Measurements from ENCODE around the gene ADRA2C.

Gene ADRA2C

GRCh38 chr4:3722446-3723231, 43.5 kb upstream of the ADRA2C start:
- TF ChIP-seq FOXP2 (optimal IDR thresholded peaks at IDR 0.05; ENCODE audit: control extremely low read depth, extremely low read length, insufficient read depth) (no peak), POLR2AphosphoS5 (IDR thresholded peaks at IDR 0.05; ENCODE audit: borderline replicate concordance, low read depth, low read length) (no peak), EZH2 (IDR thresholded peaks at IDR 0.05) (no peak)
- H3K9me3 ChIP-seq (ENCODE audit: low read depth, low read length) = no peaks in the 10 kb centered on the region
- H3K27ac ChIP-seq = no peak overlapping the region
- H3K36me3 ChIP-seq (ENCODE audit: insufficient read depth, low read length) = no peaks in the 10 kb centered on the region
- H3K9ac ChIP-seq (ENCODE audit: insufficient read length) = no peak overlapping the region
- H3K4me3 ChIP-seq = no peak overlapping the region
- DNase-seq (ENCODE audit: low read depth, low spot score) = no peak

GRCh38 chr4:3723232-3723642, 42.9 kb upstream of the ADRA2C start:
- H3K9ac ChIP-seq (ENCODE audit: insufficient read length) = no peak overlapping the region
- H3K27ac ChIP-seq = no peak overlapping the region
- TF ChIP-seq EZH2 (IDR thresholded peaks at IDR 0.05) (no peak), POLR2AphosphoS5 (IDR thresholded peaks at IDR 0.05; ENCODE audit: borderline replicate concordance, low read depth, low read length) (no peak), FOXP2 (optimal IDR thresholded peaks at IDR 0.05; ENCODE audit: control extremely low read depth, extremely low read length, insufficient read depth) (no peak)
- DNase-seq (ENCODE audit: low read depth, low spot score) = no peak
- H3K4me3 ChIP-seq = no peak overlapping the region
- no peaks in the 10 kb centered on the region for H3K36me3 ChIP-seq (ENCODE audit: insufficient read depth, low read length)
- no peaks in the 10 kb centered on the region for H3K9me3 ChIP-seq (ENCODE audit: low read depth, low read length)

- H3K4me3 ChIP-seq = no peak overlapping the region
- H3K27ac ChIP-seq = no peak overlapping the region
- no peaks in the 10 kb centered on the region for H3K36me3 ChIP-seq (ENCODE audit: insufficient read depth, low read length)
- no peak overlapping the region for H3K9ac ChIP-seq (ENCODE audit: insufficient read length)
- DNase-seq (ENCODE audit: low read depth, low spot score) = no peak
- H3K9me3 ChIP-seq (ENCODE audit: low read depth, low read length) = no peaks in the 10 kb centered on the region
- TF ChIP-seq EZH2 (IDR thresholded peaks at IDR 0.05) (no peak), FOXP2 (optimal IDR thresholded peaks at IDR 0.05; ENCODE audit: control extremely low read depth, extremely low read length, insufficient read depth) (no peak), POLR2AphosphoS5 (IDR thresholded peaks at IDR 0.05; ENCODE audit: borderline replicate concordance, low read depth, low read length) (no peak)
Observed at GRCh38 chr4:3724319-3725231, 41.6 kb upstream of the ADRA2C start.

DNA sequence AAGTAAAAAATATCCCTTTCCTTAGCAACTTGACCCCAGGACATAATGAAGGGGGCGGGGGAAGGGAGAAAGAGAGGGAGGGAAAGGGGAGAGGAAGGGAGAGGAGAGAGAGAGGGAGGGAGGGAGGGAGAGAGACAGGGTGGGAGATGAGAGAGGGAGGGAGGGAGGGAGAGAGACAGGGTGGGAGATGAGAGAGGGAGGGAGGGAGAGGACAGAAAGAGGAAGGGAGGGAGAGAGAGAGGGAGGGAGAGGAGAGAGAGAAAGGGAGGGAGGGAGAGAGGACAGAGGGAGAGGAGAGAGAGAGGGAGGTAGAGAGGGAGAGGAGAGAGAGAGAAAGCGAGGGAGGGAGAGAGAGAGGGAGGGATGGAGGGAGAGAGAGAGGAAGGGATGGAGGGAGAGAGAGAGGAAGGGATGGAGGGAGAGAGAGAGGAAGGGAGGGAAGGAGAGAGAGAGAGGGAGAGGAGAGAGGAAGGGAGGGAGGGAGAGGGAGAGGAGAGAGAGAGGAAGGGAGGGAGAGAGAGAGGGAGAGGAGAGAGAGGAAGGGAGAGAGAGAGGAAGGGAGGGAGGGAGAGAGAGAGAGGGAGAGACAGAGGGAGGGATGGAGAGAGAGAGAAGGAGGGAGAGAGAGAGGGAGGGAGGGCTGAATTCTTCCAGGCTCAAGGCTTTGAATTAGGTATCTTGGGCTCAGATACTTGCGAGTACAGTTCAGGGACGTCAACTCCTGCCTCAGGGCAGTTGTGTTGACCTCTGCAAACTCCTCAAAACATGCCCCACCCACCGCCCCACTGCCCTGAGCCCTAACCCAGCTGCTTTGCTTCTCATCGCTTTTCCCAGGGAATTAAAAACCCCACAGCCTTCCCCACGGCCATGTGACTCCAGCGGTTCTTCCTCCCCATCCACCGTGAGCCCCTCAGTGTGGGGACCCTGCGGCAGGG, 40.0 kb upstream of the ADRA2C start:
- Histone ChIP-seq H3K4me3 (no peak overlapping the region), H3K9ac (ENCODE audit: insufficient read length) (no peak overlapping the region), H3K9me3 (ENCODE audit: low read depth, low read length) (no peaks in the 10 kb centered on the region), H3K36me3 (ENCODE audit: insufficient read depth, low read length) (no peaks in the 10 kb centered on the region), H3K27ac (no peak overlapping the region)
- TF ChIP-seq POLR2AphosphoS5 (IDR thresholded peaks at IDR 0.05; ENCODE audit: borderline replicate concordance, low read depth, low read length) = no peak
- no peak for TF ChIP-seq EZH2 (IDR thresholded peaks at IDR 0.05)
- no peak for TF ChIP-seq FOXP2 (optimal IDR thresholded peaks at IDR 0.05; ENCODE audit: control extremely low read depth, extremely low read length, insufficient read depth)
- DNase-seq (ENCODE audit: low read depth, low spot score) = no peak

DNA sequence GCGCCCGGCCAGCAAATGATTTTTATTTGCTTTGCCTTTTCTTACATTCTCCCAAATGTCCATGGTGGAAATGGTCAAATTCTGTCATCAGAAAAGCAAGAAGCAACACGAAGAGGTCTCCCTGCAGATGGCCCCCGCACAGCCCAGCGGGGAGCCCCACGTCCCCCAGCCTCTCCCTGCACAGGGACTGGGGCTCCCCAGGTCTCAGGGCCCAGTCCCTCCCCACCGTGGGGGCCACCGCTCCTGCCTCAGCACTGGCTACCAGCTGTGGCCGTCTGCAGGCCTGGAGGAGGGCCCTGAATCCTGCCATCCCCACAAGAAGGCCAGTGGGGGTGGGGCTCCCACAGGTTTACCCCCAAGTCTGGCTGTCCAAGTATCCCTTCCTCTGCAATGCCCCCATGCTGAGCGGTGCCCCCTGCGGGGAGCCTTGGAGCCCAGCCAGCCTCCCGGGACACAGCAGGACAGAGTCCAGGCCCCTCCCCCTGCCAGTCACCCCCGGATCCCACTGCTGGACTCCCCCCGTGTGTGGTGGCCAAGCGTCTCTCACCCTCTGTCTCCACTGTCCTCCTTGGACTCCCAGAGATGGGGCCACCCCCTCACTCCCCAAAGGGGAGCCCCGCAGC, 38.2 kb upstream of the ADRA2C start:
- H3K27ac ChIP-seq = no peak overlapping the region
- TF ChIP-seq EZH2 (IDR thresholded peaks at IDR 0.05) (no peak), FOXP2 (optimal IDR thresholded peaks at IDR 0.05; ENCODE audit: control extremely low read depth, extremely low read length, insufficient read depth) (no peak), POLR2AphosphoS5 (IDR thresholded peaks at IDR 0.05; ENCODE audit: borderline replicate concordance, low read depth, low read length) (no peak)
- no peak overlapping the region for H3K9ac ChIP-seq (ENCODE audit: insufficient read length)
- no peaks in the 10 kb centered on the region for H3K36me3 ChIP-seq (ENCODE audit: insufficient read depth, low read length)
- no peak for DNase-seq (ENCODE audit: low read depth, low spot score)
- H3K4me3 ChIP-seq = no peak overlapping the region
- no peaks in the 10 kb centered on the region for H3K9me3 ChIP-seq (ENCODE audit: low read depth, low read length)

DNA sequence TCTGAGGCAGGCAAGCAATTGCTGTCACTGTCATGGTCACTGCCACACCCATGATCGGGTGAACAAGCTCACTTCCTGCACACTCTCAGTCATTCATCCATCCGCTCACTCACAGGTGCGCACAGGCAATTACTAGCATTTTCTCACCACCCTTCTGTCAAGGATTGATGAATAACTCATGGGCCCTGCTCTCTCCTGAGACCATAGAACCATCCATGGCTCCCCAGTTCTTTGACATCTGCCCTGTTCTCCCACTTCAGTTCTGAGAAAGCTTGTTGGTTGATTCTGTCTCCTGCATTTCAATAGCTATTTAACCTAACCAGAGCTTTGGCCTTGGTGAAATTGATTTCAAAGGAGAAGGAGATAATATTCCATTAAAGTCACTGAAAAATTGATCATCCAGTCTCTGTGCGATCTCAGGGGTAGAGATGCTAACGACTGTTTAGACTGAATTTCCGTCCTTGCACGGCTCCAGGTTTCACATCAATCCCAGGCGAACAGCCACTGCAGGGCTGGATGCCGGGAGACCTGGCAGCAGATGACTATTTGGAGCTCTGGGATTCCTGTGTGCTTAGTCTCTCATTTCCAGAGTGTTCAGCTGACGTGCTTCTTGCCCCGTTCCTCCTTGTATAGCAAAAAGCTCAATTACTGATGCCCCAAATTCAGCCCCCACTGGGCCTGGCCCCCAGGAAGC, 36.9 kb upstream of the ADRA2C start:
- Histone ChIP-seq H3K27ac (no peak overlapping the region), H3K4me3 (no peak overlapping the region), H3K9me3 (ENCODE audit: low read depth, low read length) (no peaks in the 10 kb centered on the region), H3K36me3 (ENCODE audit: insufficient read depth, low read length) (no peaks in the 10 kb centered on the region), H3K9ac (ENCODE audit: insufficient read length) (no peak overlapping the region)
- no peak for DNase-seq (ENCODE audit: low read depth, low spot score)
- TF ChIP-seq EZH2 (IDR thresholded peaks at IDR 0.05) (no peak), FOXP2 (optimal IDR thresholded peaks at IDR 0.05; ENCODE audit: control extremely low read depth, extremely low read length, insufficient read depth) (no peak), POLR2AphosphoS5 (IDR thresholded peaks at IDR 0.05; ENCODE audit: borderline replicate concordance, low read depth, low read length) (no peak)

GRCh38 chr4:3729882-3730226, 36.3 kb upstream of the ADRA2C start:
- no peak overlapping the region for H3K9ac ChIP-seq (ENCODE audit: insufficient read length)
- DNase-seq (ENCODE audit: low read depth, low spot score) = no peak
- no peaks in the 10 kb centered on the region for H3K36me3 ChIP-seq (ENCODE audit: insufficient read depth, low read length)
- H3K27ac ChIP-seq = no peak overlapping the region
- H3K9me3 ChIP-seq (ENCODE audit: low read depth, low read length) = no peaks in the 10 kb centered on the region
- H3K4me3 ChIP-seq = no peak overlapping the region
- TF ChIP-seq FOXP2 (optimal IDR thresholded peaks at IDR 0.05; ENCODE audit: control extremely low read depth, extremely low read length, insufficient read depth) = no peak
- TF ChIP-seq POLR2AphosphoS5 (IDR thresholded peaks at IDR 0.05; ENCODE audit: borderline replicate concordance, low read depth, low read length) = no peak
- no peak for TF ChIP-seq EZH2 (IDR thresholded peaks at IDR 0.05)
